Activated CD8-positive, alpha-beta memory T cell treated with anti-CD3 and anti-CD28 coated beads, Interleukin-2, amount 50 U/mL, for 4 hours (primary cell): ENCODE results near the gene MAGEA12.
"Not testable (repeated sequence)": the region's sequence is repeated elsewhere in the genome, so short reads cannot be mapped to it uniquely, and the experiment has no call there.

Experiments
- DNase-seq: peaks from one replicate; pipeline ENCODE4 v3.0.0-alpha.2; 2020

MAGEA12 gene, protein sequence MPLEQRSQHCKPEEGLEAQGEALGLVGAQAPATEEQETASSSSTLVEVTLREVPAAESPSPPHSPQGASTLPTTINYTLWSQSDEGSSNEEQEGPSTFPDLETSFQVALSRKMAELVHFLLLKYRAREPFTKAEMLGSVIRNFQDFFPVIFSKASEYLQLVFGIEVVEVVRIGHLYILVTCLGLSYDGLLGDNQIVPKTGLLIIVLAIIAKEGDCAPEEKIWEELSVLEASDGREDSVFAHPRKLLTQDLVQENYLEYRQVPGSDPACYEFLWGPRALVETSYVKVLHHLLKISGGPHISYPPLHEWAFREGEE

DNA sequence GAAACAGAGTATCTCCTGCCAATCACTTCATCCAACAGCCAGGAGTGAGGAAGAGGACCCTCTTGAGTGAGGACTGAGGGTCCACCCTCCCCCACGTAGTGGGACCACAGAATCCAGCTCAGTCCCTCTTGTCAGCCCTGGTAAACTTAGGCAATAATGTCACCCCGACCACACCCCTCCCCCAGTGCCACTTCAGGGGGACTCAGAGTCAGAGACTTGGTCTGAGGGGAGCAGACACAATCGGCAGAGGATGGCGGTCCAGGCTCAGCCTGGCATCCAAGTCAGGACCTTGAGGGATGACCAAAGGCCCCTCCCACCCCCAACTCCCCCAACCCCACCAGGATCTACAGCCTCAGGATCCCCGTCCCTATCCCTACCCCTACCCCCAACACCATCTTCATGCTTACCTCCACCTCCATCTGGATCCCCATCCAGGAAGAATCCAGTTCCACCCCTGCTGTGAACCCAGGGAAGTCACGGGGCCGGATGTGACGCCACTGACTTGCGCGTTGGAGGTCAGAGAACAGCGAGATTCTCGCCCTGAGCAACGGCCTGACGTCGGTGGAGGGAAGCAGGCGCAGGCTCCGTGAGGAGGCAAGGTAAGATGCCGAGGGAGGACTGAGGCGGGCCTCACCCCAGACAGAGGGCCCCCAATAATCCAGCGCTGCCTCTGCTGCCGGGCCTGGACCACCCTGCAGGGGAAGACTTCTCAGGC, at the start of gene MAGEA12, which contains the start of gene CSAG1:
Gene MAGEA12 (plus strand): TSS at position 497 of the 715 bp plus-strand sequence. CDS start 2,405 bp downstream, outside the sequence.
Gene CSAG1 (minus strand): TSS at position 461 of the 715 bp plus-strand sequence. CDS start 1,261 bp downstream, outside the sequence.
- no peak for DNase-seq

DNA sequence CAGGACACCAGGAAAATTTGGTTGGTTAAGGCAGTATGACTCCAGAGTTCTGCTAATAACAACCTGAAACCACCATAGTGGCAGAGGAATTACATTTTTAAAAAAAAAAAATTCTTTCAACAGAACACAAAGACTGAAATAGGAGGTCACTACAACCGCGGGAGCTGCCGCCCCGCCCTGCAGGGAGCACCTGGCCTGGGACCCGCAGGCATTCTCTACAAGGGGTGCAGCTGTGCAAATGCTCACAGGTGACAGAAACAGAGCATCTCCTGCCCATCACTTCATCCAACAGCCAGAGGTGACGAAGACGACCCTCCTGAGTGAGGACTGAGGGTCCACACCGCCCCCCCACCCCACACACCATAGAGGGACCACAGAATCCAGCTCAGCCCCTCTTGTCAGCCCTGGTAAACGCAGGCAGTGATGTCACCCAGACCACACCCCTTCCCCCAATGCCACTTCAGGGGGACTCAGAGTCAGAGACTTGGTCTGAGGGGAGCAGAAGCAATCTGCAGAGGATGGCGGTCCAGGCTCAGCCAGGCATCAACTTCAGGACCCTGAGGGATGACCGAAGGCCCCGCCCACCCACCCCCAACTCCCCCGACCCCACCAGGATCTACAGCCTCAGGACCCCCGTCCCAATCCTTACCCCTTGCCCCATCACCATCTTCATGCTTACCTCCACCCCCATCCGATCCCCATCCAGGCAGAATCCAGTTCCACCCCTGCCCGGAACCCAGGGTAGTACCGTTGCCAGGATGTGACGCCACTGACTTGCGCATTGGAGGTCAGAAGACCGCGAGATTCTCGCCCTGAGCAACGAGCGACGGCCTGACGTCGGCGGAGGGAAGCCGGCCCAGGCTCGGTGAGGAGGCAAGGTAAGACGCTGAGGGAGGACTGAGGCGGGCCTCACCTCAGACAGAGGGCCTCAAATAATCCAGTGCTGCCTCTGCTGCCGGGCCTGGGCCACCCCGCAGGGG, 35.3 kb upstream of the MAGEA12 start, which contains the start of gene MAGEA3:
Gene MAGEA3 (plus strand): TSS at position 843 of the 980 bp plus-strand sequence. CDS start 2,039 bp downstream, outside the sequence.
- not testable (repeated sequence) for DNase-seq

DNA sequence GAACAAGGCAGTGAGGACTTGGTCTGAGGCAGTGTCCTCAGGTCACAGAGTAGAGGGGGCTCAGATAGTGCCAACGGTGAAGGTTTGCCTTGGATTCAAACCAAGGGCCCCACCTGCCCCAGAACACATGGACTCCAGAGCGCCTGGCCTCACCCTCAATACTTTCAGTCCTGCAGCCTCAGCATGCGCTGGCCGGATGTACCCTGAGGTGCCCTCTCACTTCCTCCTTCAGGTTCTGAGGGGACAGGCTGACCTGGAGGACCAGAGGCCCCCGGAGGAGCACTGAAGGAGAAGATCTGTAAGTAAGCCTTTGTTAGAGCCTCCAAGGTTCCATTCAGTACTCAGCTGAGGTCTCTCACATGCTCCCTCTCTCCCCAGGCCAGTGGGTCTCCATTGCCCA, 33.2 kb upstream of the MAGEA12 start:
- not testable (repeated sequence) for DNase-seq

DNA sequence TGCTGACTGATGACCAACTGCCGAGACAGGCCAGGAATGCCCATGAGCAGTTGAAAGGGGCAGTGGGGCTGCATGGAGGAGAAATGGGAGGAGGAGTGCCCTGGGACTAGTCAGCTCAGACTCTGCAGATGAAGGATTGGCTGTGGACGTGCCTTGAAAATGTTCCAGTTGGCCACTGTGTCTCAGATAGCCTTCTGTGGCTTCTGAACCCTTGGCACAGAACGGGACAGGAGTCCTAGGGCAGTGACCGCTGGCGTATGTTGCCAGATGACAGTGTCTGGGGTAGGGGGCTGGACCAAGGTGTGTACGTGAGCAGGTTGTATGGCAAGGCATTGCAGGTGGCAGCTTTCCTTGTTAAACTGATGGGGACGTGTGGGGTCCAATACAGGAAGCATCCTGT, 27.1 kb upstream of the MAGEA12 start:
- not testable (repeated sequence) for DNase-seq

DNA sequence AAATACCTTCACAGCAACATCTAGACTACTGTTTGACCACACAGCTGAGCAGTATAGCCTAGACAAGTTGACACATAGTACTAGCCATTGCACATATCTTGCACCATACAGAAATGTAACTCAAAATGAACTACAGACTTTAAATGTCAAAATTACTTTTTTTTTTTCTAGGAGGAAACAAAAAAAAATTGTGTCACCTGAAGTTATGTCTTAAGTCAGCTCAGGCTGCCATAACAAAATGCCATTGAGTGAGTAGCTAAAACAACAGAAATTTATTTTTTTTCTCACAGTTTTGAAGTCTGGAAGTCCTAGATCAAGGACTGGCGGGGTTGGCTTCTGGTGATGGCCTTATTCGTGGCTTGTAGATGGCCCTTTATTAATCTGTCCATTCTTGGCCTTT, 24.4 kb upstream of the MAGEA12 start, which contains the start of gene CSAG2:
Gene CSAG2 (minus strand): TSS at position 101 of the 400 bp plus-strand sequence. CDS start 161 bp downstream, outside the sequence.
- DNase-seq = not testable (repeated sequence)

DNA sequence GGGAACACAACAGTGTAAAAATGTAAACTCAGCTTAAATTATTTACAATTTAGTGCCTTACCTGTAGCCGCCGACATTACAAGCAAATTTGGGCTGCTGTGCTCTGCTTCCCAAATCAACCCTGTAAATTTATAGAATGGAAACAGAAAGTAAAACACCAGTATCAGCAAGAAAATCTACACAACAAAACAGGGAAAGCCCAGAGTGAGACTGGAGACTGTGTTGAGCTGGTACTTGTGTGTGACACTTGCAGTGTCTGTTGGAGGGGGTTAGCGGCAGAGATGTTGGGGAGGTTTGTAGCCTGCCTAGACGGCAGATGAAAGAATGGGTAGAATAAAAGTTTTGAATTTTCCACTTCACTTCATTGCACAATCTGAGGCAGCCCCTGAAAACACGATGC, 20.4 kb upstream of the MAGEA12 start:
- DNase-seq = not testable (repeated sequence)

DNA sequence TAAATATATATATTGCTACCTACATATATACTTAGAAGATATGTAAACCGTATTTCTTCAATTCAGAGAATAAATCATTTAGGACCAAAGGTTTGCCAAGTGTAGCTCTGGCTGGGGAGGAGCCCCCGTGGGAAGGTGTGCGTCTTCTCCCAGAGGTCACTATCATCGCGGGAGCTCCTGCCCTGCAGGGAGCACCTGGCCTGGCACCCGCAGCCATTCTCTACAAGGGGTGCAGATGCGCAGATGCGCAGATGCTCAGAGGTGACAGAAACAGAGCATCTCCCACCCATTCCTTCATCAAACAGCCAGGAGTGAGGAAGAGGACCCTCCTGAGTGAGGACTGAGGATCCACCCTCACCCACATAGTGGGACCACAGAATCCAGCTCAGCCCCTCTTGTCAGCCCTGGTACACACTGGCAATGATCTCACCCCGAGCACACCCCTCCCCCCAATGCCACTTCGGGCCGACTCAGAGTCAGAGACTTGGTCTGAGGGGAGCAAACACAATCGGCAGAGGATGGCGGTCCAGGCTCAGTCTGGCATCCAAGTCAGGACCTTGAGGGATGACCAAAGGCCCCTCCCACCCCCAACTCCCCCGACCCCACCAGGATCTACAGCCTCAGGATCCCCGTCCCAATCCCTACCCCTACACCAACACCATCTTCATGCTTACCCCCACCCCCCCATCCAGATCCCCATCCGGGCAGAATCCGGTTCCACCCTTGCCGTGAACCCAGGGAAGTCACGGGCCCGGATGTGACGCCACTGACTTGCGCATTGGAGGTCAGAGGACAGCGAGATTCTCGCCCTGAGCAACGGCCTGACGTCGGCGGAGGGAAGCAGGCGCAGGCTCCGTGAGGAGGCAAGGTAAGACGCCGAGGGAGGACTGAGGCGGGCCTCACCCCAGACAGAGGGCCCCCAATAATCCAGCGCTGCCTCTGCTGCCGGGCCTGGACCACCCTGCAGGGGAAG, 19.5 kb upstream of the MAGEA12 start, which contains the start of gene MAGEA2B:
Gene MAGEA2B (plus strand): TSS at position 814 of the 973 bp plus-strand sequence. CDS start 2,479 bp downstream, outside the sequence.
- not testable (repeated sequence) for DNase-seq

DNA sequence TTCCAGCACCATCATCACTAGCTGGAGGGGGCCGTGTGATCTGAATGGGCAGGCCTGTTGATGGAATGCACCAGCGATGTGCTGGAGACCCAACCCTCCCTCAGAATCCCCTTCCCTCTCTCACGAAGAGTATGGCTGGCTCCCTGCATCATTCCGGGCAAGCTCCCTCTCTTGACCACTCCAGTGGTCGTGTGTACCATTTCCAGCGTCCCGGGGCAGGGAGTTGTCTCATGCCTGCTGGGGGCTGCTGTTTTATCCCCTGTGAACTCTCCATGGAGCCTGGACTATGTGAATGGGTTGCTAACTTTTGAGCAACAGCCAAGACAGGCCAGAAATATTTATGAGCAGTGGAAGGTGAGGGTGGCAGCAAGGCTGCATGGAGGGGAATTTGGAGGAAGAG, 8.1 kb upstream of the MAGEA12 start:
- no peak for DNase-seq

DNA sequence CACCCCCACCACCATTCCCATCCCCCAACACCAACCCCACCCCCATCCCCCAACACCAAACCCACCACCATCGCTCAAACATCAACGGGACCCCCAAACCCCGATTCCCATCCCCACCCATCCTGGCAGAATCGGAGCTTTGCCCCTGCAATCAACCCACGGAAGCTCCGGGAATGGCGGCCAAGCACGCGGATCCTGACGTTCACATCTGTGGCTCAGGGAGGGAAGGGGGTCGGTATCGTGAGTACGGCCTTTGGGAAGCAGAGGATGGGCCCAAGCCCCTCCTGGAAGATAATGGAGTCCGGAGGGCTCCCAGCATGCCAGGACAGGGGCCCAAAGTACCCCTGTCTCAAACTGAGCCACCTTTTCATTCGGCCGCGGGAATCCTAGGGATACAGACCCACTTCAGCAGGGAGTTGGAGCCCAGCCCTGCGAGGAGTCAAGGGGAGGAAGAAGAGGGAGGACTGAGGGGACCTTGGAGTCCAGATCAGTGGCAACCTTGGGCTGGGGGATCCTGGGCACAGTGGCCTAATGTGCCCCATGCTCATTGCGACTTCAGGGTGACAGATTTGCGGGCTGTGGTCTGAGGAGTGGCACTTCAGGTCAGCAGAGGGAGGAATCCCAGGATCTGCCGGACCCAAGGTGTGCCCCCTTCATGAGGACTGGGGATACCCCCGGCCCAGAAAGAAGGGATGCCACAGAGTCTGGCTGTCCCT, 744 bp downstream of the MAGEA12 start:
- DNase-seq = not testable (repeated sequence)

DNA sequence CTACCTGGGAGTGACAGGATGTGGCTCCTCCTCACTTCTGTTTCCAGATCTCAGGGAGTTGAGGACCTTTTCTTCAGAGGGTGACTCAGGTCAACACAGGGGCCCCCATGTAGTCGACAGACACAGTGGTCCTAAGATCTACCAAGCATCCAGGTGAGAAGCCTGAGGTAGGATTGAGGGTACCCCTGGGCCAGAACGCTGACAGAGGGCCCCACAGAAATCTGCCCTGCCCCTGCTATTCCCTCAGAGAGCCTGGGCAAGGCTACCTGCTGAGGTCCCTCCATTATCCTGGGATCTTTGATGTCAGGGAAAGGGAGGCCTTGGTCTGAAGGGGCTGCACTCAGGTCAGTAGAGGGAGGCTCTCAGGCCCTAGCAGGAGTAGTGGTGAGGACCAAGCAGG, 1.5 kb downstream of the MAGEA12 start:
- no peak for DNase-seq

DNA sequence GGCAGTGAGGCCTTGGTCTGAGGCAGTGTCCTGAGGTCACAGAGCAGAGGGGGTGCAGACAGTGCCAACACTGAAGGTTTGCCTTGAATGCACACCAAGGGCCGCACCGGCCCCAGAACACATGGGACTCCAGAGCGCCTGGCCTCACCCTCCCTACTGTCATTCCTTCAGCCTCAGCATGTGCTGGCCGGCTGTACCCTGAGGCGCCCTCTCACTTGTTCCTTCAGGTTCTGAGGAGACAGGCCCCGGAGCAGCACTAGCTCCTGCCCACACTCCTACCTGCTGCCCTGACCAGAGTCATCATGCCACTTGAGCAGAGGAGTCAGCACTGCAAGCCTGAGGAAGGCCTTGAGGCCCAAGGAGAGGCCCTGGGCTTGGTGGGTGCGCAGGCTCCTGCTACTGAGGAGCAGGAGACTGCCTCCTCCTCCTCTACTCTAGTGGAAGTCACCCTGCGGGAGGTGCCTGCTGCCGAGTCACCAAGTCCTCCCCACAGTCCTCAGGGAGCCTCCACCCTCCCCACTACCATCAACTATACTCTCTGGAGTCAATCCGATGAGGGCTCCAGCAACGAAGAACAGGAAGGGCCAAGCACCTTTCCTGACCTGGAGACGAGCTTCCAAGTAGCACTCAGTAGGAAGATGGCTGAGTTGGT, 2.4 kb downstream of the MAGEA12 start:
- no peak for DNase-seq

DNA sequence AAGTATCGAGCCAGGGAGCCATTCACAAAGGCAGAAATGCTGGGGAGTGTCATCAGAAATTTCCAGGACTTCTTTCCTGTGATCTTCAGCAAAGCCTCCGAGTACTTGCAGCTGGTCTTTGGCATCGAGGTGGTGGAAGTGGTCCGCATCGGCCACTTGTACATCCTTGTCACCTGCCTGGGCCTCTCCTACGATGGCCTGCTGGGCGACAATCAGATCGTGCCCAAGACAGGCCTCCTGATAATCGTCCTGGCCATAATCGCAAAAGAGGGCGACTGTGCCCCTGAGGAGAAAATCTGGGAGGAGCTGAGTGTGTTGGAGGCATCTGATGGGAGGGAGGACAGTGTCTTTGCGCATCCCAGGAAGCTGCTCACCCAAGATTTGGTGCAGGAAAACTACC, 3.0 kb downstream of the MAGEA12 start:
- DNase-seq = not testable (repeated sequence)

DNA sequence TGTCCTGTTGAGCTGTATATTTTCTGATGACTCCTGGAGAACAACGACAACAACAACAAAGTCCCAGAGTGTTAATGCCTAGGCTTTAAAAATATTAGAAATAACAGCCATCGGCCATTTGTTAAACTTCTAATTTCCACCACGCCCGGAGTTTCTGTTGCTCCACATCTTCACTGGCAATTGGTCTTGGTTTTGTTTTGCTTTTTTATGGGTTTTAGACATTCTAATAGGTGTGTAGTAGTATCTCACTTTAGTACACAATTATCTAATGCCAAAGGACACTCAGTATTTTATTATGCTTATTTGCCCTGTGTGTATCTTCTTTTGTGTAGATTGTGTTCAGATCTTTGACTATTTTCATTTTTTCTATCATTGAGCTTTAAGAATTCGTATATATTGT, 5.0 kb downstream of the MAGEA12 start:
- no peak for DNase-seq

DNA sequence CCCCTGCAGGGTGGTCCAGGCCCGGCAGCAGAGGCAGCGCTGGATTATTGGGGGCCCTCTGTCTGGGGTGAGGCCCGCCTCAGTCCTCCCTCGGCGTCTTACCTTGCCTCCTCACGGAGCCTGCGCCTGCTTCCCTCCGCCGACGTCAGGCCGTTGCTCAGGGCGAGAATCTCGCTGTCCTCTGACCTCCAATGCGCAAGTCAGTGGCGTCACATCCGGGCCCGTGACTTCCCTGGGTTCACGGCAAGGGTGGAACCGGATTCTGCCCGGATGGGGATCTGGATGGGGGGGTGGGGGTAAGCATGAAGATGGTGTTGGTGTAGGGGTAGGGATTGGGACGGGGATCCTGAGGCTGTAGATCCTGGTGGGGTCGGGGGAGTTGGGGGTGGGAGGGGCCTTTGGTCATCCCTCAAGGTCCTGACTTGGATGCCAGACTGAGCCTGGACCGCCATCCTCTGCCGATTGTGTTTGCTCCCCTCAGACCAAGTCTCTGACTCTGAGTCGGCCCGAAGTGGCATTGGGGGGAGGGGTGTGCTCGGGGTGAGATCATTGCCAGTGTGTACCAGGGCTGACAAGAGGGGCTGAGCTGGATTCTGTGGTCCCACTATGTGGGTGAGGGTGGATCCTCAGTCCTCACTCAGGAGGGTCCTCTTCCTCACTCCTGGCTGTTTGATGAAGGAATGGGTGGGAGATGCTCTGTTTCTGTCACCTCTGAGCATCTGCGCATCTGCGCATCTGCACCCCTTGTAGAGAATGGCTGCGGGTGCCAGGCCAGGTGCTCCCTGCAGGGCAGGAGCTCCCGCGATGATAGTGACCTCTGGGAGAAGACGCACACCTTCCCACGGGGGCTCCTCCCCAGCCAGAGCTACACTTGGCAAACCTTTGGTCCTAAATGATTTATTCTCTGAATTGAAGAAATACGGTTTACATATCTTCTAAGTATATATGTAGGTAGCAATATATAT, 20.4 kb downstream of the MAGEA12 start, which contains the start of gene MAGEA2:
Gene MAGEA2 (minus strand): TSS at position 157 of the 965 bp plus-strand sequence. CDS start 2,479 bp downstream, outside the sequence.
- not testable (repeated sequence) for DNase-seq

DNA sequence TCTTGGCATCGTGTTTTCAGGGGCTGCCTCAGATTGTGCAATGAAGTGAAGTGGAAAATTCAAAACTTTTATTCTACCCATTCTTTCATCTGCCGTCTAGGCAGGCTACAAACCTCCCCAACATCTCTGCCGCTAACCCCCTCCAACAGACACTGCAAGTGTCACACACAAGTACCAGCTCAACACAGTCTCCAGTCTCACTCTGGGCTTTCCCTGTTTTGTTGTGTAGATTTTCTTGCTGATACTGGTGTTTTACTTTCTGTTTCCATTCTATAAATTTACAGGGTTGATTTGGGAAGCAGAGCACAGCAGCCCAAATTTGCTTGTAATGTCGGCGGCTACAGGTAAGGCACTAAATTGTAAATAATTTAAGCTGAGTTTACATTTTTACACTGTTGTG, 21.3 kb downstream of the MAGEA12 start:
- not testable (repeated sequence) for DNase-seq

DNA sequence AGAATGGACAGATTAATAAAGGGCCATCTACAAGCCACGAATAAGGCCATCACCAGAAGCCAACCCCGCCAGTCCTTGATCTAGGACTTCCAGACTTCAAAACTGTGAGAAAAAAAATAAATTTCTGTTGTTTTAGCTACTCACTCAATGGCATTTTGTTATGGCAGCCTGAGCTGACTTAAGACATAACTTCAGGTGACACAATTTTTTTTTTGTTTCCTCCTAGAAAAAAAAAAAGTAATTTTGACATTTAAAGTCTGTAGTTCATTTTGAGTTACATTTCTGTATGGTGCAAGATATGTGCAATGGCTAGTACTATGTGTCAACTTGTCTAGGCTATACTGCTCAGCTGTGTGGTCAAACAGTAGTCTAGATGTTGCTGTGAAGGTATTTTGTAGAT, 25.4 kb downstream of the MAGEA12 start, which contains the start of gene CSAG3:
Gene CSAG3 (plus strand): TSS at position 301 of the 400 bp plus-strand sequence.
- not testable (repeated sequence) for DNase-seq

DNA sequence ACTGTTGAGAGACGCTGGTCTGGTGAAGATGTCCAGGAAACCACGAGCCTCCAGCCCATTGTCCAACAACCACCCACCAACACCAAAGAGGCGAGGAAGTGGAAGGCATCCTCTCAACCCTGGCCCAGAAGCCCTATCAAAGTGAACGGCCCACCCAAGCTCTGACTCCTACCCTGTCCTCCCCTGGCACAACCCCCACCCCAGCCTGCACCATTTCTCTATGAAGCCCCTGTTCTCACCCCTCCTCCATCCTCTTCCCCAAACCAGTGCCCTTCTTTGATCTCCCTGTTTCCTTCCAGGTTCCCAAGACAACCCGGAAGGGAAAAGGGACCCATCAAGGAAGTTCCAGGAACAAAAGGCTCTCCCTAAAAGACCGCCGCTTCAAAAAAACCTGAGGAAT, 26.0 kb downstream of the MAGEA12 start:
- not testable (repeated sequence) for DNase-seq

DNA sequence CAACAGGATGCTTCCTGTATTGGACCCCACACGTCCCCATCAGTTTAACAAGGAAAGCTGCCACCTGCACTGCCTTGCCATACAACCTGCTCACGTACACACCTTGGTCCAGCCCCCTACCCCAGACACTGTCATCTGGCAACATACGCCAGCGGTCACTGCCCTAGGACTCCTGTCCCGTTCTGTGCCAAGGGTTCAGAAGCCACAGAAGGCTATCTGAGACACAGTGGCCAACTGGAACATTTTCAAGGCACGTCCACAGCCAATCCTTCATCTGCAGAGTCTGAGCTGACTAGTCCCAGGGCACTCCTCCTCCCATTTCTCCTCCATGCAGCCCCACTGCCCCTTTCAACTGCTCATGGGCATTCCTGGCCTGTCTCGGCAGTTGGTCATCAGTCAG, 28.0 kb downstream of the MAGEA12 start:
- DNase-seq = not testable (repeated sequence)
